ENCODE results near the gene HDAC9. TPM values are rescaled to one million over a fixed set of nuclear protein-coding genes. Genes with fewer than 3 reads are reported as not detected.

Gene HDAC9
- total RNA-seq, 1 experiment from 2014 or later, result 7.7 TPM

- Histone ChIP-seq H3K4ac (ENCODE audit: low read depth, low read length) (no peak overlapping the region), H2AK5ac (ENCODE audit: insufficient read length, low read length) (no peak overlapping the region), H2BK120ac (ENCODE audit: low read depth, low read length, poor library complexity, severe bottlenecking) (no peak overlapping the region), H2BK5ac (ENCODE audit: insufficient read length, low read length) (no peak overlapping the region), H3K4me2 (ENCODE audit: insufficient read depth, insufficient read length, low read length) (no peak overlapping the region), H3K18ac (ENCODE audit: insufficient read length, low read depth, low read length) (no peak overlapping the region), H3T11ph (ENCODE audit: low read length) (no peak overlapping the region), H3K4me1 (ENCODE audit: insufficient read depth, low read length) (no peaks in the 10 kb centered on the region), H3K14ac (ENCODE audit: insufficient read depth, low read length) (no peak overlapping the region), H4K20me1 (ENCODE audit: control insufficient read depth, insufficient read depth, insufficient read length) (no peaks in the 10 kb centered on the region), H3K9ac (ENCODE audit: extremely low read depth, insufficient read length, low read length) (no peak overlapping the region), H2BK15ac (ENCODE audit: low read depth, low read length) (no peak overlapping the region), H2AFZ (ENCODE audit: low read length) (no peak overlapping the region), H3K23ac (ENCODE audit: insufficient read length, low read depth, low read length) (no peak overlapping the region), H3K9me3 (ENCODE audit: control insufficient read depth, low read depth, low read length) (no peaks in the 10 kb centered on the region), H3K79me1 (ENCODE audit: insufficient read depth, low read depth, low read length, poor library complexity, severe bottlenecking) (no peaks in the 10 kb centered on the region), H2BK20ac (ENCODE audit: low read depth, low read length, poor library complexity, severe bottlenecking) (no peak overlapping the region), H2BK12ac (ENCODE audit: insufficient read length, low read depth, low read length) (no peak overlapping the region), H3K23me2 (ENCODE audit: insufficient read length, low read depth, low read length, poor library complexity, severe bottlenecking) (no peaks in the 10 kb centered on the region), H4K91ac (ENCODE audit: insufficient read length, low read depth, low read length) (no peak overlapping the region), H3K79me2 (ENCODE audit: insufficient read depth, low read length) (no peaks in the 10 kb centered on the region), H4K8ac (replicated peaks; ENCODE audit: insufficient read length, low read depth, low read length) (no peak overlapping the region), H3K56ac (ENCODE audit: insufficient read length, low read depth, low read length) (no peak overlapping the region), H4K5ac (ENCODE audit: insufficient read length, low read depth, low read length) (no peak overlapping the region), H3K27ac (ENCODE audit: insufficient read length, low read depth, low read length) (no peak overlapping the region), H3K27me3 (ENCODE audit: insufficient read depth, low read length) (no peaks in the 10 kb centered on the region)
- peak overlapping the region in 1 of 3 experiments; percentile 47; a peak in 1 of 7 replicates for H3K27ac Mint-ChIP-seq
- WGBS (ENCODE audit: extremely low coverage, insufficient read length, low lambda C conversion rate), result no CpG with 5 or more reads among the region's 2 CpGs
- DNase-seq, result no peak
- no peaks in the 10 kb centered on the region for H3K27me3 Mint-ChIP-seq (ENCODE audit: low read depth)
- no peaks in the 10 kb centered on the region for H3K9me3 Mint-ChIP-seq
- no peak overlapping the region for H3K4me3 Mint-ChIP-seq
- H3K36me3 Mint-ChIP-seq (ENCODE audit: insufficient read depth in 1 of 3, low read depth in 3 of 3), result no peaks in the 10 kb centered on the region
- H3K4me1 Mint-ChIP-seq, result peaks cover 5 to 12% of the 10 kb centered on the region in 2 experiments; a peak in 1 of 4 replicates
- TF ChIP-seq CTCF (conservative IDR thresholded peaks at IDR 0.05), result no peak
Observed at GRCh38 chr7:18768256-18768655, 272.7 kb downstream of the HDAC9 start.

All from H9 (cell line).